Stimulated activated CD8-positive, alpha-beta memory T cell treated with anti-CD3 and anti-CD28 coated beads, Interleukin-4, amount 100 ng/mL, for 24 hours (primary cell): ENCODE measurements around the gene OR51A7.
"Not testable (repeated sequence)": the region's sequence is repeated elsewhere in the genome, so short reads cannot be mapped to it uniquely, and the experiment has no call there.

ENCODE experiments used
- DNase-seq: peaks from one replicate; pipeline ENCODE4 v3.0.0-alpha.2; 2020; ENCODE audit warnings: low read depth

The OR51A7 gene, protein sequence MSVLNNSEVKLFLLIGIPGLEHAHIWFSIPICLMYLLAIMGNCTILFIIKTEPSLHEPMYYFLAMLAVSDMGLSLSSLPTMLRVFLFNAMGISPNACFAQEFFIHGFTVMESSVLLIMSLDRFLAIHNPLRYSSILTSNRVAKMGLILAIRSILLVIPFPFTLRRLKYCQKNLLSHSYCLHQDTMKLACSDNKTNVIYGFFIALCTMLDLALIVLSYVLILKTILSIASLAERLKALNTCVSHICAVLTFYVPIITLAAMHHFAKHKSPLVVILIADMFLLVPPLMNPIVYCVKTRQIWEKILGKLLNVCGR

DNA sequence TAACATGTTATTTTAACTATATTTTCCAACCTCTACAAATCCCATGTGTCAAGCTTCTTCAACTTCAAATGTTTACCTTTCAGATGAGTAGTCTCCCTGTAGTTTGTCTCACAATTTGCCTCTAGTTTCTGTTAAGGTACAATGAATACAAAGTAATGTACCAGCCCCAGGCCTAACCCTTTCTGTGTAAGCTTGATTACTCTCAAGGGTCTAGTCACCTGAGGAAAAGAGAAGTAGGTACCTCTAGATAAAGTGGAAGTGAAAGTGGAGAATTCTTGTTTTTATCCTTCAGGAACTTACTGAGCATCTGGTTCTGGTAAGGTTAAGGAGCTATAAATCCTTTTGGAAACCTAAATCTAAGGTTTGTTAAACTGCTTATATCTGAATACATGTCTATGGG lies at the start of gene OR51A7:
OR51A7 (plus strand) TSS at position 300 of the 400 bp plus-strand sequence. CDS start 3,587 bp downstream, outside the sequence.
- DNase-seq = no peak

- not testable (repeated sequence) for DNase-seq
These were observed 49.3 kb upstream of the OR51A7 start for GRCh38 chr11:4854286-4854685.

GRCh38 chr11:4862447-4863236 lies 40.9 kb upstream of the OR51A7 start:
- DNase-seq = no peak

DNA sequence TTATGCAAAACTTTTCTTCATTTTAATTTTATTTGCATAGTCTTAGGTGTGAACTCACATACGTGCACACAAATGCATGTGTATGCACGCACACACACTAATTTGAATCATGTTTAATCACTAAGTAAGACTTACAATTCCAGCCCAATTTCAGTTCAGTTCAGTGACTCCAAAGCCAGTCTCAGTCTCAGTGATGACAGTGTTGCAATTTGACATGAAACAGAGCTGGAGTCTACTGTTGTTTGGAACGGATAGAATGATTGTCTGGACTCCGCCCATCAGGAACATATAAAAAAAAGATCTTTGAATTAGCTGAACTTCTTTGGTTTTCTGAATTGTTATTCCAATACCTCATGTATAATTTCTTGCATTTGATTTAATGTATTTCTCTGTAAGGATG lies 39.7 kb upstream of the OR51A7 start:
- DNase-seq = no peak

DNA sequence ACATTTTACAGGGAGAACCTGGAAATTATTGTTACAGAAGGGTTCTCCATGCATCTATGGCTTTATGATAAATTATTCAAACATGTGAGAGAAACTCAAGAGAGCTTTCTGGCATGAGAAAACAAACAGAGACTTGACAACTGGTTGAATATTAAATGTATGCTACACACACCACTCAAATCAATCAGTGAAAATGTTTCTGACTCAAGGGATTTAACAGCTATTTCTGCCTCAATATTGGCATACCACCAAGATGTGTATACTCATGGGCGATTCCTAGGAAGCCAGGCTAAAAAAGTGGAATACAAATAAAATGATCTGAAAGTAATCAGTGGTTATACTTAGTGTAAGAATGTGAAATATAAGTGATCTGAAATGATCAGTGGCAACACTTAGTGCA lies 37.7 kb upstream of the OR51A7 start:
- no peak for DNase-seq

- no peak for DNase-seq
These were observed 22.4 kb upstream of the OR51A7 start for GRCh38 chr11:4881188-4881587.

DNA sequence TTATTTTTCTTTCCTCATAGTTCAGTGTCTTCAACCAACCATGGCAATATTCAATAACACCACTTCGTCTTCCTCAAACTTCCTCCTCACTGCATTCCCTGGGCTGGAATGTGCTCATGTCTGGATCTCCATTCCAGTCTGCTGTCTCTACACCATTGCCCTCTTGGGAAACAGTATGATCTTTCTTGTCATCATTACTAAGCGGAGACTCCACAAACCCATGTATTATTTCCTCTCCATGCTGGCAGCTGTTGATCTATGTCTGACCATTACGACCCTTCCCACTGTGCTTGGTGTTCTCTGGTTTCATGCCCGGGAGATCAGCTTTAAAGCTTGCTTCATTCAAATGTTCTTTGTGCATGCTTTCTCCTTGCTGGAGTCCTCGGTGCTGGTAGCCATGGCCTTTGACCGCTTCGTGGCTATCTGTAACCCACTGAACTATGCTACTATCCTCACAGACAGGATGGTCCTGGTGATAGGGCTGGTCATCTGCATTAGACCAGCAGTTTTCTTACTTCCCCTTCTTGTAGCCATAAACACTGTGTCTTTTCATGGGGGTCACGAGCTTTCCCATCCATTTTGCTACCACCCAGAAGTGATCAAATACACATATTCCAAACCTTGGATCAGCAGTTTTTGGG lies 21.6 kb upstream of the OR51A7 start, which contains the start of gene OR51T1:
OR51T1 (plus strand) TSS at position 41 of the 641 bp plus-strand sequence; CDS start at position 41, 0 bp downstream.
- no peak for DNase-seq

- no peak for DNase-seq
These were observed 21.0 kb upstream of the OR51A7 start for GRCh38 chr11:4882543-4882942.

DNA sequence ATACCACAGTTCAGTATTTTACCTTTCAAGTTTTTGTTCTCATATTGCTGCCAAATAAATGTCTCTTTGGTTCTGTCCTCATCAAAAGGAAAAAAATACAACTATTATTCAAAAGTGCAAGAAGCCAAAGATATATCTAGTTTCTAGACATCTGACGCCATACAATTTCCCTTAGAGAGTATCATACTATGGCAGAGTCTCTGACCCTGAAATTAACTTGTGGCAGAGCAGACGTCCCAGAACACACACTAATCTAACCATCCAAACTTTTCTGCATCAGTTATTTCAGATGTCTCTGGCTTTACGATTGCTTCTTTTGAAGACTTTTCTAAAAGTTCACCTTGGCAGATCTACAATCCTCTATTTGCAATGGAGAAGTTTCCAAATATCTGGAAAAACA lies 19.2 kb upstream of the OR51A7 start:
- DNase-seq = no peak

DNA sequence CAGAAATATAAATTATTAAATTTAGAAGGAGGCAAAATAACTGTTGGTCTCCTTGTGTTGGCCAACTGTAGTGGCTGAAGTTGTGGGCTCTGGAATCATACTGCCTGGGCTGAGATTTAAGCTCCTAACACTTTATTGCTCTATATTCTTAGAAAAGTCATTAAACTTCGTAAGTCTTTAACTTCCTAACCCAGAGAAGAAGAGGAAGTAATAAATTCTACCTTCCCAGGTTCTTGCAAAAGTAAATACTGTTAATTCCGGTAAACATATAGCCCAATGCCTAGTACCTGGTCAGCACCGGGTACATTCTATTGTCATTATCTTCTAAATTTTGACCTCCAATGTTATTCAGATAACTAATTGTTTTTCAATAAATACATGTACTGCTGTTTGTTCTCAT lies 17.4 kb upstream of the OR51A7 start:
- DNase-seq = no peak

DNA sequence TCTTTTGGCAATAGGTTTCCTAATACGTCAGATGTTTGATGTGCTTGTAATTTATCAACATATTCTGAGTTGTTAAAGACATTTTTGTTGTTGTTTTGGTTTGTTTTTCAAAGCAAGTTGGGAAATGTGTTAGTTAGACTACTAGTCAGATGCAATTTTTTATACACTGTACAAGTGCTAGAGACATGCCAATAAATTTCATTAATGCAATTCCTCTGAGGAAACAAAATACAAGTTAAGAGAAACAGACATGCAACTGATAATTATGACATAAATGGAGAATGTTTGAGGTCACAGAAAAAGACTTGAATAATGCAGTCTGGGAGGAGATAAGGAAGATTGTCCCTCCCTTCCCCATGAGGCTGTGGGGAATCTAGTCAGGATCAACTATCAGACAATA lies 16.0 kb upstream of the OR51A7 start:
- DNase-seq = no peak

GRCh38 chr11:4890279-4890678 lies 13.3 kb upstream of the OR51A7 start:
- DNase-seq = no peak

DNA sequence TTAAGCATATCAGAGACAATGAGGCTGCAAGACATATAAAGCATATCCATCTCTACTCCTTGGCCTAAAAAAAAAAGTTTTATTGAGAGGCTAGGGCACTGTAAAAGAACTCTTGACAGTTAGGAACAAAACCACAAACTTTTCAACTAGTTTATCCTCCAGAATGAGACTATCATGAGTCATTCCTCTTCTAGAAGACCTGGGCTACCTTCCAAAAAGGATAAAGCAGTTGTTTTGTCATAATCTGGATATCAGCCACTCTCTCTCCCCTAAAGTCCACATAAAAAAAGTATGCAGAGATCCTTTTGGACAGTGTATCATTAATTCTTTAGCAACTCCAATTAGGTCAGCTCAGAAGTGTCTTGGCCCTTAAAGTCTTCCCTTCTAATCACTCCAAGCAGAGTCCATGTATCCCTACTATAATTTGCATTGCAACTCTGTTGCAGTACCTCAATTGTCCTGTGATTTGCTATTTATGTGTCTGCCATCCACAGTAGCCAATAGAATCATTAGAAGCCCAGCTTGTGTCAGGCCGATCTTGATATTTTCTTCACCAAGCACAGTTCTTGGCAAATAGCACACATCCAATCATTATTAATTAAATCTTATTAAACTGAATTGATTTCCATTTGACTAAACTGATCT lies 11.5 kb upstream of the OR51A7 start:
- no peak for DNase-seq

- no peak for DNase-seq
These were observed 13.0 kb downstream of the OR51A7 start for GRCh38 chr11:4916581-4916980.

GRCh38 chr11:4919250-4919649 lies 15.7 kb downstream of the OR51A7 start, which contains the start of gene OR51G2:
OR51G2 (minus strand) TSS chr11:4919350; CDS start chr11:4915663, 3,687 bp downstream.
- DNase-seq = no peak

GRCh38 chr11:4921796-4922195 lies 18.2 kb downstream of the OR51A7 start:
- DNase-seq = no peak

DNA sequence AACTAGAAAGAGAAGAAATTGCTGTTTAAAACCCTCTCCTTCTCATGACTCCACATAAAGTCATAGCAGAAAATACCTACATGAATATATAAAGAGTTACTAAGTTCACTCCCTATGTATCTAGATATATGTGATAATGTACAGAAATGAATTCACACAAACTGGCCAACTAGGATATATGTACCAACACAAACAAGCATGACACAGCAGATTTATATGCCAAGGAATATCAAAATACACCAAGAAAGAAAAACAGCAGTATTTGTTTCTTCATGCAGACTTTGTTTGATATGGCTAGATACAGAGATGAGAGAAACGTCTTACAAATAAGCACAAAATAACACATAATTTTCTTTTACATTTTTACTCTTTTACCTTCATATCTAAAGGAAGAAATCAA lies 18.7 kb downstream of the OR51A7 start:
- no peak for DNase-seq

DNA sequence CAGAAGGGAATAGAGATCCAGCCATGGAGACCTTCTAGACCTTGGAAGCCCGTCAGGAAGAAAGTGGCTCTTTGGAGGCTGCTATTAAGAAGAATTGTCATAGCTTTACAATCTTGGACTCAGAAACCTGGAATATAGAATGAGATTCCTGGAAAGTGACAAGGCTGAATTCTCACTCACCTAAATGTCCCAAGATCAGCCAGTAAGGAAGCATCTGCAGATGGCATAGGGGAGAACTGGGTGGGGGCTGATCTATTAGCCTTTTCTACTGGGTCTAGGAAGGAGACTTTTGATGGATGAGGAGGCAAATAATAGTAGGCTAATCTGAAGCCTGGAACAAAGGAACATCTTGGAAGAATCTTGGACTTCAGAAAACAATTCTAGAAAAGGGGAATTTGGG lies 20.7 kb downstream of the OR51A7 start, which contains the start of gene OR51G1:
OR51G1 (minus strand) TSS at position 101 of the 400 bp plus-strand sequence; CDS start at position 101, 0 bp downstream.
- no peak for DNase-seq

- no peak for DNase-seq
These were observed 23.0 kb downstream of the OR51A7 start for GRCh38 chr11:4926608-4927007.

DNA sequence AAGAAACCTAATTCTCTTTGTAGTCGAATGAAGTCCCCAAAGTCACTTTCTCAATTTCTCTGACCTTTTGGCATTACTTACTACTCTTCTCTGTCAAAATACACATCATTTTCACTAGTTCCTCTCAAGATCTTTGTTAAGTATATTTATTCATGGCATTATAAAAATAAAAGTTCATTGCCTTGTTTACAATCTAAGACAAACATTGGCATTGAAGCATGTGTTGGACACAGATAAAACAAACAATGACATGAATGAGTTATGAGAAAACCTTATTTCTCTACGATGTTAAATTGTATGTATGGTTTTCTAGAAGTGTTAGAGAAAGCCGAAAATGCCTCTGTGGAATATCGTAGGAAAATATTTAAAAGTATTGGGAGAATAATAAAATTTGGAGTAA lies 29.2 kb downstream of the OR51A7 start:
- no peak for DNase-seq

DNA sequence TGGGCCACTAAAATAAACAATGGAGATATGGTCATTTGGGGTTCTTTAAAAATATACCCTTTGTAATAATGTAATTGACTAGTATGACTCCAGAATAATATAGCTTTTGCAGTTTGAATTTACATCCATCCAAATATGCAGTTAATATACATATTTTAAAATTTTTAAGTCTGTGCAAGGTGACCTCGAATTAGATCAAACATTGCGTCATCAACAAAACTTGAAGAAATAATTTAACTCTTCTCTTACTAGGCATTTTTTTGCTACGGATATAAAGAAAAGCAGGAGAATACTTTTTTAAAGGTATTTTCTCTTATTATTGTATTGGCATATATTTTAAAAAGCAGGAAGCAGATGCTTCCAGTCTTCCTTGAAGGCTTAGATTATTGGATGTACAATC lies 33.2 kb downstream of the OR51A7 start:
- DNase-seq = no peak

DNA sequence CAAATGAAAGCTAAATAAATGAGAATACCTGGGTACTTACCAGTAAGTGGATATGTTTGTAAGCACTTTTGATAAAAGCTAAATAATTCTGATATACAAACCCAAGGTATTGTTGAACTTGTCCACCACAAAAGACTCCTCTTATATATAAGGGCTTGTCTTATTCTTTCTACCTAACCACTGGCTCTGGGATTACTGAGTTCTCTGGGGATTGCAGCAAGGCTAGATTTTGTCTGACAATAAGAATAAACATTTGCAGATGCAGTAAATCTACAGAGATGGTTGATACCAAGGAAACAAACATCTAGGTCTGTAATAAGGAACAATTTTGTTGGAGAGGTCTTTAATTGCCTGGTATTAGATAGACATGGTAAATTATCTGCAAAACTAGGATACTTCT lies 43.9 kb downstream of the OR51A7 start, which contains the start of gene OR51A4:
OR51A4 (minus strand) TSS at position 101 of the 400 bp plus-strand sequence. CDS start 505 bp downstream, outside the sequence.
- DNase-seq = no peak
